Peyer's patch (tissue), 4 donors: ENCODE results near the gene GNL2.

Experiments used
- POLR2A ChIP-seq, 2 donors: fragments of 450-650 bp; IDR thresholded peaks; one replicate each; pipeline ENCODE4 v1.5.1; 2017; ENCODE audit warnings: antibody characterized with exemption in 2 of 2, mild to moderate bottlenecking in 2 of 2, moderate library complexity in 2 of 2
- TF ChIP-seq, protein P1 (sequence below), 6 experiments: fragments of 450-650 bp in 4 of 6; fragments of 200-600 bp in 2 of 6; sonication (generic) in 1 of 6; IDR thresholded peaks; one replicate each; pipeline ENCODE4 v1.5.1; 2017 to 2019; ENCODE audit warnings: antibody characterized with exemption in 6 of 6, mild to moderate bottlenecking in 3 of 6, moderate library complexity in 1 of 6

DNA sequence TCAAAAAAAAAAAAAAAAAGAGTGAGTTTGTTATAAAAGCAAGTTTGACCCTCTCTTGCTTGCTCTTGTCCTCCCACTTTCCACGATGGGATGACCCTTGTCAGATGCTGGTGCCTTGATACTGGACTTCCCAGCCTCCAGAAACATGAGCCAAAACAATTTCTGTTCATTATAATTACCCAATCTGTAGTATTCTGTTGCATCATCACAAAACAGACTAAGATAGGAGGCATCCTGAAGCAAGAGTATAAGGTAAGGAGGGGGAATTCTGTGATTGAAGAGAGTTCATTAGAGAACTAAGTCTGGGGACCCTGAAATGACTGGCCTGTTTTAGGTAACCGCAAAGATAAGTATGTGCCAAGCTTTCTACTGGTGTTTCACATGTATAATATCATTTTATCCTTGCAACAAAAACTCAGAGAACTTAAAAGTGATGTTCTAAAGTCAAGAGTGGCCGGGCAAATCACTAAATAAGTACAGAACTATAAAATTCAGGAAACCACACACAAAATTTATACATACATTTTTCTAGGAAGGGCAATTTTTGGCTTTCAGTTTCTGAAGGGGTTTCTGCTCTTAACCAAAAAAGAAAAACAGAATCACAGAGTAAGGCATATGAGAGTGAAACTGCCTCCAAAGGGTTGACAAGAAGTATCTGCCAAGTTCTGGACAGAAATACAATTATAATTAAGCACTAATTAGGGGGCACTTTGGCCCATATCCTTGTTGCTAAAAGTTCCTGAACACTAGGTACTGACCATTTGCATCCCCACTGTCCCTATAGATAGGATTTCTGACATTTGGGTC, 25.0 kb downstream of the GNL2 start:
- TF ChIP-seq, protein P1, sequence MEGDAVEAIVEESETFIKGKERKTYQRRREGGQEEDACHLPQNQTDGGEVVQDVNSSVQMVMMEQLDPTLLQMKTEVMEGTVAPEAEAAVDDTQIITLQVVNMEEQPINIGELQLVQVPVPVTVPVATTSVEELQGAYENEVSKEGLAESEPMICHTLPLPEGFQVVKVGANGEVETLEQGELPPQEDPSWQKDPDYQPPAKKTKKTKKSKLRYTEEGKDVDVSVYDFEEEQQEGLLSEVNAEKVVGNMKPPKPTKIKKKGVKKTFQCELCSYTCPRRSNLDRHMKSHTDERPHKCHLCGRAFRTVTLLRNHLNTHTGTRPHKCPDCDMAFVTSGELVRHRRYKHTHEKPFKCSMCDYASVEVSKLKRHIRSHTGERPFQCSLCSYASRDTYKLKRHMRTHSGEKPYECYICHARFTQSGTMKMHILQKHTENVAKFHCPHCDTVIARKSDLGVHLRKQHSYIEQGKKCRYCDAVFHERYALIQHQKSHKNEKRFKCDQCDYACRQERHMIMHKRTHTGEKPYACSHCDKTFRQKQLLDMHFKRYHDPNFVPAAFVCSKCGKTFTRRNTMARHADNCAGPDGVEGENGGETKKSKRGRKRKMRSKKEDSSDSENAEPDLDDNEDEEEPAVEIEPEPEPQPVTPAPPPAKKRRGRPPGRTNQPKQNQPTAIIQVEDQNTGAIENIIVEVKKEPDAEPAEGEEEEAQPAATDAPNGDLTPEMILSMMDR (IDR thresholded peaks at IDR 0.05), result no peak
- no peak for TF ChIP-seq POLR2A (IDR thresholded peaks at IDR 0.05)
